ENCODE measurements around the gene BCKDHB. TPM values are rescaled to one million over a fixed set of nuclear protein-coding genes. Genes with fewer than 3 reads are reported as not detected.

Gene BCKDHB
- total and polyA plus RNA-seq, 2 donors (not counting 1 experiment from before 2014, with no cell fraction given), result 9.6 to 20.1 TPM

GRCh38 chr6:80340686-80341085, 234.2 kb downstream of the BCKDHB start:
- Mint-ChIP-seq H3K4me1 (peaks cover 4% of the 10 kb centered on the region), H3K9me3 (ENCODE audit: insufficient read depth) (no peaks in the 10 kb centered on the region), H3K27me3 (no peaks in the 10 kb centered on the region), H3K27ac (no peak overlapping the region), H3K4me3 (no peak overlapping the region)
- Histone ChIP-seq H2AFZ (ENCODE audit: insufficient read depth, low read depth, low read length, poor library complexity, severe bottlenecking) (no peak overlapping the region), H3K27ac (ENCODE audit: low read length in 2 of 2) (no peak overlapping the region), H4K20me1 (ENCODE audit: control insufficient read depth, insufficient read depth, low read length, poor library complexity, severe bottlenecking) (no peaks in the 10 kb centered on the region), H3K4me3 (ENCODE audit: control extremely low read depth in 1 of 5, extremely low read depth in 1 of 5, insufficient read depth in 1 of 5, low read depth in 2 of 5, low read length in 4 of 5) (no peak overlapping the region), H3K36me3 (replicated peaks in 1 of 2; ENCODE audit: control extremely low read depth in 1 of 2, control insufficient read depth in 1 of 2, extremely low read depth in 1 of 2, insufficient read depth in 2 of 2, low read length in 1 of 2) (no peaks in the 10 kb centered on the region), H3K79me2 (ENCODE audit: control insufficient read depth, insufficient read depth, low read length) (no peaks in the 10 kb centered on the region), H3K9me3 (ENCODE audit: control extremely low read depth in 1 of 3, control insufficient read depth in 2 of 3, insufficient read depth in 1 of 3, low read length in 2 of 3) (no peaks in the 10 kb centered on the region), H3K4me1 (ENCODE audit: control insufficient read depth in 2 of 2, insufficient read depth in 2 of 2, low read length in 2 of 2) (no peaks in the 10 kb centered on the region), H3K4me2 (replicated peaks; ENCODE audit: low read depth, low read length, poor library complexity, severe bottlenecking) (no peak overlapping the region), H3K9ac (ENCODE audit: low read length) (no peak overlapping the region), H3K27me3 (replicated peaks in 1 of 4; ENCODE audit: control extremely low read depth in 1 of 4, control insufficient read depth in 3 of 4, insufficient read depth in 4 of 4, low read length in 3 of 4) (no peaks in the 10 kb centered on the region)
- ChIA-PET CTCF (interaction anchor here (1.0 kb wide), 1 partner anchor 10 kb away, joined by 4 read pairs; no protein-coding TSS in a partner anchor), POLR2A (no interaction called here)
- TF ChIP-seq, protein P1, sequence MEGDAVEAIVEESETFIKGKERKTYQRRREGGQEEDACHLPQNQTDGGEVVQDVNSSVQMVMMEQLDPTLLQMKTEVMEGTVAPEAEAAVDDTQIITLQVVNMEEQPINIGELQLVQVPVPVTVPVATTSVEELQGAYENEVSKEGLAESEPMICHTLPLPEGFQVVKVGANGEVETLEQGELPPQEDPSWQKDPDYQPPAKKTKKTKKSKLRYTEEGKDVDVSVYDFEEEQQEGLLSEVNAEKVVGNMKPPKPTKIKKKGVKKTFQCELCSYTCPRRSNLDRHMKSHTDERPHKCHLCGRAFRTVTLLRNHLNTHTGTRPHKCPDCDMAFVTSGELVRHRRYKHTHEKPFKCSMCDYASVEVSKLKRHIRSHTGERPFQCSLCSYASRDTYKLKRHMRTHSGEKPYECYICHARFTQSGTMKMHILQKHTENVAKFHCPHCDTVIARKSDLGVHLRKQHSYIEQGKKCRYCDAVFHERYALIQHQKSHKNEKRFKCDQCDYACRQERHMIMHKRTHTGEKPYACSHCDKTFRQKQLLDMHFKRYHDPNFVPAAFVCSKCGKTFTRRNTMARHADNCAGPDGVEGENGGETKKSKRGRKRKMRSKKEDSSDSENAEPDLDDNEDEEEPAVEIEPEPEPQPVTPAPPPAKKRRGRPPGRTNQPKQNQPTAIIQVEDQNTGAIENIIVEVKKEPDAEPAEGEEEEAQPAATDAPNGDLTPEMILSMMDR (IDR thresholded peaks at IDR 0.05), result no peak
- no peak for TF ChIP-seq EZH2 (IDR thresholded peaks at IDR 0.05; ENCODE audit: borderline replicate concordance, insufficient read depth, low read depth, low read length, poor library complexity, severe bottlenecking)
- 67% methylated on average over 1 of the region's 5 CpGs for WGBS (ENCODE audit: insufficient coverage)
- intact Hi-C loops (cut with micrococcal nuclease), result no loop called here
- DNase-seq (no peak), ATAC-seq (ENCODE audit: low read depth) (no peak)

DNA sequence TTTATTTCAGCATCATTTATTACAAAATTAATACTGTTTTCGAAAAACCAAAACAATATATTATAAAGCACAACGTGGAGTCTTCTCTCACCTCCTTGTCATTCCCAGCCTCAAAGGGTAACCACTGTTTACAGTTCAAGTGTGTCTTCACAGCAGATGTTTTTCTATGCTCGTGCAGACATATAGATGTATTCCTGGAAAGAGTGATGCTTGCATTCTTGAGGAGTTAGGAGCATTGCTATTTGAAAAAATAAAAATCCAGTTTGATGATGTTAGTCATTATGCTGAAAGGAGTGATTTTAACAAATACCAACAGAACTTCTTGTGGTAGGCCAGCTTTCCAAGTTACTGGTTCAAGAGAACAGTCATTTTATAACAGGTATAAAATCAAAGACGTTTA, 234.9 kb downstream of the BCKDHB start:
- H3K9me3 Mint-ChIP-seq (ENCODE audit: insufficient read depth), result no peaks in the 10 kb centered on the region
- H3K79me2 ChIP-seq (ENCODE audit: control insufficient read depth, insufficient read depth, low read length), result no peaks in the 10 kb centered on the region
- ATAC-seq (ENCODE audit: low read depth) (no peak), DNase-seq (no peak)
- H3K27ac Mint-ChIP-seq, result no peak overlapping the region
- peaks cover 4% of the 10 kb centered on the region for H3K4me1 Mint-ChIP-seq
- no peak overlapping the region for H3K27ac ChIP-seq (ENCODE audit: low read length in 2 of 2)
- H3K9me3 ChIP-seq (ENCODE audit: control extremely low read depth in 1 of 3, control insufficient read depth in 2 of 3, insufficient read depth in 1 of 3, low read length in 2 of 3), result no peaks in the 10 kb centered on the region
- no peaks in the 10 kb centered on the region for H3K4me1 ChIP-seq (ENCODE audit: control insufficient read depth in 2 of 2, insufficient read depth in 2 of 2, low read length in 2 of 2)
- CTCF ChIA-PET, result interaction anchor here (0.5 kb wide), 1 partner anchor 323 kb away, joined by 3 read pairs; no protein-coding TSS in a partner anchor
- H3K27me3 ChIP-seq (replicated peaks in 1 of 4; ENCODE audit: control extremely low read depth in 1 of 4, control insufficient read depth in 3 of 4, insufficient read depth in 4 of 4, low read length in 3 of 4), result no peaks in the 10 kb centered on the region
- H3K9ac ChIP-seq (ENCODE audit: low read length), result no peak overlapping the region
- intact Hi-C loops (cut with micrococcal nuclease), result no loop called here
- H3K4me3 Mint-ChIP-seq, result no peak overlapping the region
- WGBS (ENCODE audit: insufficient coverage), result 100% methylated on average over 1 of the region's 4 CpGs
- TF ChIP-seq, protein P1 (IDR thresholded peaks at IDR 0.05), result no peak
- no peak for TF ChIP-seq EZH2 (IDR thresholded peaks at IDR 0.05; ENCODE audit: borderline replicate concordance, insufficient read depth, low read depth, low read length, poor library complexity, severe bottlenecking)
- no peaks in the 10 kb centered on the region for H4K20me1 ChIP-seq (ENCODE audit: control insufficient read depth, insufficient read depth, low read length, poor library complexity, severe bottlenecking)
- no peaks in the 10 kb centered on the region for H3K27me3 Mint-ChIP-seq
- H2AFZ ChIP-seq (ENCODE audit: insufficient read depth, low read depth, low read length, poor library complexity, severe bottlenecking), result no peak overlapping the region
- no peak overlapping the region for H3K4me2 ChIP-seq (replicated peaks; ENCODE audit: low read depth, low read length, poor library complexity, severe bottlenecking)
- POLR2A ChIA-PET, result no interaction called here
- H3K4me3 ChIP-seq (ENCODE audit: control extremely low read depth in 1 of 5, extremely low read depth in 1 of 5, insufficient read depth in 1 of 5, low read depth in 2 of 5, low read length in 4 of 5), result no peak overlapping the region
- no peaks in the 10 kb centered on the region for H3K36me3 ChIP-seq (replicated peaks in 1 of 2; ENCODE audit: control extremely low read depth in 1 of 2, control insufficient read depth in 1 of 2, extremely low read depth in 1 of 2, insufficient read depth in 2 of 2, low read length in 1 of 2)

All from B cell (primary cell).